GM21737 (cell line): ENCODE measurements around the gene B4GALNT4.
"Not testable (repeated sequence)": the region's sequence is repeated elsewhere in the genome, so short reads cannot be mapped to it uniquely, and the experiment has no call there.

ENCODE experiments used
- ATAC-seq: cut with Tn5 transposase; IDR thresholded peaks from one replicate; pipeline ENCODE4 v1.9.1; 2021; ENCODE audit warnings: mild to moderate bottlenecking, moderate library complexity; ENCODE audit not compliant: unreplicated experiment

The B4GALNT4 gene

GRCh38 chr11:358129-358800 lies 11.0 kb upstream of the B4GALNT4 start:
- ATAC-seq = no peak

GRCh38 chr11:359181-359714 lies 10.1 kb upstream of the B4GALNT4 start:
- no peak for ATAC-seq

GRCh38 chr11:360326-361280 lies 8.7 kb upstream of the B4GALNT4 start:
- ATAC-seq = no peak

- no peak for ATAC-seq
These were observed 6.5 kb upstream of the B4GALNT4 start for GRCh38 chr11:362642-363442.

- not testable (repeated sequence) for ATAC-seq
These were observed 5.9 kb upstream of the B4GALNT4 start for GRCh38 chr11:363443-363805.

GRCh38 chr11:363948-364761 lies 5.1 kb upstream of the B4GALNT4 start:
- no peak for ATAC-seq

- ATAC-seq = no peak
These were observed 4.1 kb upstream of the B4GALNT4 start for GRCh38 chr11:364991-365725.

GRCh38 chr11:365831-366230 lies 3.5 kb upstream of the B4GALNT4 start:
- no peak for ATAC-seq

- no peak for ATAC-seq
These were observed 1.3 kb upstream of the B4GALNT4 start for GRCh38 chr11:367956-368413.

GRCh38 chr11:368414-369335 lies 624 bp upstream of the B4GALNT4 start:
- no peak for ATAC-seq

GRCh38 chr11:370070-370941 lies 1.0 kb downstream of the B4GALNT4 start:
- no peak for ATAC-seq

- no peak for ATAC-seq
These were observed 1.8 kb downstream of the B4GALNT4 start for GRCh38 chr11:371051-371450.

GRCh38 chr11:371716-372590 lies 2.7 kb downstream of the B4GALNT4 start:
- ATAC-seq = no peak

GRCh38 chr11:372809-373715 lies 3.8 kb downstream of the B4GALNT4 start:
- ATAC-seq = no peak
